Measurements from ENCODE around the gene EPB41L4B. TPM values are rescaled to one million over a fixed set of nuclear protein-coding genes. Genes with fewer than 3 reads are reported as not detected.

The EPB41L4B gene
- total RNA-seq, 4 donors from 2014 or later, result 56.4 to 72.7 (median 71.0) TPM

DNA sequence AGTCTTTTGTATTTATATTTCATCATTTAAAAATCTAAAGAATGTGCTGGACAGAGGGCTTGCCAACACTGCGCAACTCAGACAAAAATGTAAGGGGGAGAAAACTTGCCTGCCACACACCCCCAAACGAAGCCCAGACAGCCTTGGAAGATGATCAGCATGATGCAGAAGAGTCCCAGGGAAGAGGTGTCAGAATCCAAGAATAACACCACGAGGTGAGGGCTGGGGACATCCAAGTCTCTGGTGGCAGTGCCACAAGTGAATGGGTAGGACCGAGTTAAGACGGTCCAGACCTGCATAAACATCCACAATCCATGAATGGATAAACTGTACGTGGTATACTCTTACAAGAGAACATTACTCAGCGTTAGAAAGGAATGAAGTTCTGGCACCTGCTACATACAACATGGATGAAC is 10.4 kb downstream of the EPB41L4B start:
- Histone ChIP-seq H3K27ac (no peak overlapping the region), H3K4me3 (replicated peaks in 1 of 3) (no peak overlapping the region), H3K27me3 (no peaks in the 10 kb centered on the region), H3K4me1 (peaks cover 52 to 61% of the 10 kb centered on the region in 2 donors), H3K9me3 (no peaks in the 10 kb centered on the region), H3K36me3 (no peaks in the 10 kb centered on the region)
- intact Hi-C loops (cut with DNase I), result no loop called here
- TF ChIP-seq, protein P1, sequence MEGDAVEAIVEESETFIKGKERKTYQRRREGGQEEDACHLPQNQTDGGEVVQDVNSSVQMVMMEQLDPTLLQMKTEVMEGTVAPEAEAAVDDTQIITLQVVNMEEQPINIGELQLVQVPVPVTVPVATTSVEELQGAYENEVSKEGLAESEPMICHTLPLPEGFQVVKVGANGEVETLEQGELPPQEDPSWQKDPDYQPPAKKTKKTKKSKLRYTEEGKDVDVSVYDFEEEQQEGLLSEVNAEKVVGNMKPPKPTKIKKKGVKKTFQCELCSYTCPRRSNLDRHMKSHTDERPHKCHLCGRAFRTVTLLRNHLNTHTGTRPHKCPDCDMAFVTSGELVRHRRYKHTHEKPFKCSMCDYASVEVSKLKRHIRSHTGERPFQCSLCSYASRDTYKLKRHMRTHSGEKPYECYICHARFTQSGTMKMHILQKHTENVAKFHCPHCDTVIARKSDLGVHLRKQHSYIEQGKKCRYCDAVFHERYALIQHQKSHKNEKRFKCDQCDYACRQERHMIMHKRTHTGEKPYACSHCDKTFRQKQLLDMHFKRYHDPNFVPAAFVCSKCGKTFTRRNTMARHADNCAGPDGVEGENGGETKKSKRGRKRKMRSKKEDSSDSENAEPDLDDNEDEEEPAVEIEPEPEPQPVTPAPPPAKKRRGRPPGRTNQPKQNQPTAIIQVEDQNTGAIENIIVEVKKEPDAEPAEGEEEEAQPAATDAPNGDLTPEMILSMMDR (IDR thresholded peaks at IDR 0.05), result no peak
- DNase-seq, result no peak
- 68 to 69% methylated on average over 7 of the region's 7 CpGs for WGBS, 2 donors

DNA sequence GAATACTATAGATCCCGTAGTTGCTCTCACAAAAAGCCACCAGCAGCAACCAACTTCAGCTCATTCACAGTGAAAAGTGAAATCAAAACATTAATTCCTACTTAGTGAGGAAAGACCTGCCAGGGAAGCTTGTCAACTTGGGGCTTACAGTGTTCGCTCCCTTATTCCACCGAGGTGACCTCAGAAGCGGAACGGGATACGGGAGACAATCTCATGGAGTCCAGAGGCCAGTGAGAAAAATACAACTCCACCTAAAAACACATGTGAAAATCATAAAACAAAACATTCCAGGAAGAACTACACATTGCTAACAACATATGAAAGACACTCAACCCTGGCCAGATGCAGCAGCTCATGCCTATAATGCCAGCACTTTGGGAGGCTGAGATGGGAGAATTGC is 11.6 kb downstream of the EPB41L4B start:
- intact Hi-C loops (cut with DNase I), result no loop called here
- TF ChIP-seq, protein P1 (IDR thresholded peaks at IDR 0.05), result no peak
- no peak for TF ChIP-seq POLR2A (IDR thresholded peaks at IDR 0.05)
- WGBS, 2 donors, result 86 to 94% methylated on average over 6 of the region's 6 CpGs
- Histone ChIP-seq H3K4me1 (peaks cover 45 to 58% of the 10 kb centered on the region in 2 donors), H3K9me3 (no peaks in the 10 kb centered on the region), H3K27me3 (no peaks in the 10 kb centered on the region), H3K4me3 (replicated peaks in 1 of 3) (no peak overlapping the region), H3K36me3 (no peaks in the 10 kb centered on the region), H3K27ac (no peak overlapping the region)
- DNase-seq, result no peak

- Histone ChIP-seq H3K27me3 (no peaks in the 10 kb centered on the region), H3K9me3 (no peaks in the 10 kb centered on the region), H3K36me3 (no peaks in the 10 kb centered on the region), H3K4me1 (peaks cover 36 to 46% of the 10 kb centered on the region in 2 donors), H3K4me3 (replicated peaks in 1 of 3) (no peak overlapping the region), H3K27ac (no peak overlapping the region)
- 80 to 88% methylated on average over 17 to 18 of the region's 18 CpGs for WGBS, 2 donors
- intact Hi-C loops (cut with DNase I), result no loop called here
- no peak for DNase-seq
- TF ChIP-seq POLR2A (IDR thresholded peaks at IDR 0.05), result no peak
- TF ChIP-seq, protein P1 (IDR thresholded peaks at IDR 0.05), result no peak
Measured at GRCh38 chr9:109307380-109308240, 13.2 kb downstream of the EPB41L4B start.

DNA sequence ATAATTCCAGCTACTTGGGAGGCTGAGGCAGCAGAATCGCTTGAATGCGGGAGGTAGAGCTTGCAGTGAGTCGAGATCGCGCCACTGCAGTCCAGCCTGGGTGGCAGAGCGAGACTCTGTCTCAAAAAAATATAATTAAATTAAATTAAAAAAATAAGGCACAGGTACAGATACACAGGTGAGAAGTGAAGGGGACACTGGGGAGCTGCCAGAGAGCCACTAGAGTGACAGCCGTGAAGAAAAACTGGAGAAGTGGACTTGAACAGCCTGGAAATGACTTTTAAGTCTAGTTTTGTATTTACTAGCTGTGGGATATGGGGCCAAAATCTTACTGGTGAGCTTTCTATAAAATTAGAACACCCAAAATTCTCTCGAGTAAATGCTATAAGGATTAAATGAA is 15.1 kb downstream of the EPB41L4B start:
- no peaks in the 10 kb centered on the region for H3K9me3 ChIP-seq
- WGBS, 2 donors, result 57 to 62% methylated on average over 8 of the region's 8 CpGs
- H3K4me1 ChIP-seq, result peaks cover 30 to 31% of the 10 kb centered on the region in 2 donors
- peak; percentile 73 to 81 for DNase-seq
- H3K27me3 ChIP-seq, result no peaks in the 10 kb centered on the region
- intact Hi-C loops (cut with DNase I), result no loop called here
- peak overlapping the region; percentile 61 to 64 (median 62) for H3K27ac ChIP-seq
- H3K36me3 ChIP-seq, result no peaks in the 10 kb centered on the region
- TF ChIP-seq, protein P1 (IDR thresholded peaks at IDR 0.05), result no peak
- TF ChIP-seq POLR2A (IDR thresholded peaks at IDR 0.05), result no peak
- no peak overlapping the region for H3K4me3 ChIP-seq (replicated peaks in 1 of 3)

GRCh38 chr9:109304347-109304746 is 16.5 kb downstream of the EPB41L4B start:
- H3K27ac ChIP-seq, result peak overlapping the region in 1 of 3 donors; percentile 24
- intact Hi-C loops (cut with DNase I), result no loop called here
- no peaks in the 10 kb centered on the region for H3K27me3 ChIP-seq
- peaks cover 20 to 30% of the 10 kb centered on the region in 2 donors for H3K4me1 ChIP-seq
- no peak overlapping the region for H3K4me3 ChIP-seq (replicated peaks in 1 of 3)
- WGBS, 2 donors, result 70 to 73% methylated on average over 3 of the region's 3 CpGs
- DNase-seq, result no peak
- no peaks in the 10 kb centered on the region for H3K36me3 ChIP-seq
- no peaks in the 10 kb centered on the region for H3K9me3 ChIP-seq
- TF ChIP-seq POLR2A (IDR thresholded peaks at IDR 0.05), result no peak
- TF ChIP-seq, protein P1 (IDR thresholded peaks at IDR 0.05), result no peak

All from thyroid gland (tissue), 4 donors.